Occipital lobe (tissue), 2 donors: ENCODE results near the gene PROP1. TPM values are rescaled to one million over a fixed set of nuclear protein-coding genes. Genes with fewer than 3 reads are reported as not detected.
"Not testable (repeated sequence)": the region's sequence is repeated elsewhere in the genome, so short reads cannot be mapped to it uniquely, and the experiment has no call there.

Experiments used
- DNase-seq: peaks from one replicate; lab custom pipeline; 2025; lab: John Stamatoyannopoulos, UW
- total RNA-seq: library from RNA; depleted of rRNA; stranded (reverse); fragments of >200 nt; gene quantifications from one replicate; pipeline ENCODE4 v1.2.3, GENCODE V29; 2014

The PROP1 gene
- total RNA-seq, 1 donor from 2014 or later, result not detected

GRCh38 chr5:177945601-177946283 is 50.3 kb downstream of the PROP1 start:
- not testable (repeated sequence) for DNase-seq

DNA sequence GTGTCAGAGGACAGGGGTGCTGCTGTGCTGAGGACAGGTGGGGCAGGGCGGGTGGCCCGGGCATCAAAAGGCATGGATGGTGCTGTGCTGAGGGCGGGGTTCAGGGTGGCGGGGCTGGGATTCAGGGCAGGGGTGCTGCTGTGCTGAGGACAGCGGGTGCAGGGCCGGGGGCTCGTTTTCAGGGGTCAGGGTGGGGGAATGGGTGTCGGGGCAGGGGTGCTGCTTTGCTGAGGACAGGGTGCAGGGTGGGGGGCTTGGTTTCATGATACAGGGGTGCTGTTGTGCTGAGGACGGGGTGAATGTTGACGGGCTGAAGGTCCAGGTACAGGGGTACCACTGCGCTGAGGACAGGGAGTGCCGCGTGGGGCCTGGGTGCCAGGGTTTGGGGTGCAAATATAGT is 50.9 kb downstream of the PROP1 start:
- not testable (repeated sequence) for DNase-seq

GRCh38 chr5:177943805-177944736 is 52.0 kb downstream of the PROP1 start:
- DNase-seq, result not testable (repeated sequence)

GRCh38 chr5:177942896-177943295 is 53.1 kb downstream of the PROP1 start:
- DNase-seq, result not testable (repeated sequence)

Other genes starting within 250 kb of the PROP1 start
- gene FAM153A, start 213.3 kb downstream of the PROP1 start, total RNA-seq, result 2.8 TPM
- 8.0 TPM for gene N4BP3, start 117.3 kb upstream of the PROP1 start, total RNA-seq
- 19.3 TPM for gene RMND5B, start 134.8 kb upstream of the PROP1 start, total RNA-seq
- 62.2 TPM for gene NHP2, start 157.6 kb upstream of the PROP1 start, total RNA-seq
- gene GMCL2, start 191.1 kb upstream of the PROP1 start, total RNA-seq, result not detected
- 45.5 TPM for gene HNRNPAB, start 208.3 kb upstream of the PROP1 start, total RNA-seq
- gene PHYKPL, start 236.6 kb upstream of the PROP1 start, total RNA-seq, result 12.9 TPM